Tibial nerve (tissue), 4 donors: ENCODE results near the gene DPP3.

Experiments
- EP300 ChIP-seq, 2 donors: sonication (generic); formaldehyde crosslinking; IDR thresholded peaks; one replicate each; pipeline ENCODE4 v1.6.1; 2017; ENCODE audit warnings: antibody characterized with exemption in 2 of 2, mild to moderate bottlenecking in 1 of 2
- POLR2A ChIP-seq, 2 donors: fragments of 450-650 bp; IDR thresholded peaks; one replicate each; pipeline ENCODE4 v1.6.1; 2017; ENCODE audit warnings: antibody characterized with exemption in 2 of 2, mild to moderate bottlenecking in 2 of 2, moderate library complexity in 2 of 2
- TF ChIP-seq, protein P1 (sequence below), 5 experiments: fragments of 200-600 bp in 3 of 5; fragments of 450-650 bp in 2 of 5; sonication (generic) in 3 of 5; IDR thresholded peaks; one replicate each; pipeline ENCODE4 v1.5.1; 2016 to 2019; ENCODE audit warnings: antibody characterized with exemption in 5 of 5, mild to moderate bottlenecking in 3 of 5, moderate library complexity in 2 of 5

DNA sequence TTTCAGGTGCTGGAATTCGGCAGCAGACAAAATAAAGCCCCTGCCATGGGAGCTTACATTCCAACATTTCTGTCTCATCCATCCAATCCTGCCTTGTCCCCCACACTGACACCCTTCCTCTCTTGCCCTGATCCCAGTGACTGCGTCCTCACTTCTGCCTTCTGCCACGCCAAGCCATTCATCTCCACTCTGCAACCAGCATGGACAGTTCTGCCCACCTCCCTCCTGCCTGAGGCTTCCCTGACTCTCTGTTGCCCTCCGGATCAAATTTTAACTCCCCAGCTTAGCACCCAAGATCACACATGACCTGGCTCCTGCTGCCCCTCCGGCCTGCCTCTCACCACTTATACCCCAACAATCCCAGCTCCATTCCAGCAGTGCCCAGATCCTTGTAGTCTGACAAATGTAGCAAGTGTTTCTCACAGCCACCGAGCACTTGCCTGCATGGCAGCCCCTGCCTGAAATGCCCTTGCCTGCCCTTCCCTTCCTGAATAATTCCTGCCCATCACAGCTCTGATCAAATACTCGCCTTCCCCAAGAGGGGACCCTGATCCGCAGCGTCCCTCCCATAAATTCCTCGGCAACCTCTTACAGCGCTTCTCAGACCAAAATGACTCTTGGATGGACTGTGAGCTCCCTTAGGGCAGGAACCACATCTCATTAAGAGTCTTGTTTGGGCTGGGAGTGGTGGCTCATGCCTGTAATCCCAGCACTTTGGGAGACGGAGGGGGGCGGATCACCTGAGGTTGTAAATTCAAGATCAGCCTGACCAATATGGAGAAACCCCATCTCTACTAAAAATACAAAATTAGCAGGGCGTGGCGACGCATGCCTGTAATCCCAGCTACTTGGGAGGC is 68.8 kb downstream of the DPP3 start:
- TF ChIP-seq POLR2A (IDR thresholded peaks at IDR 0.05) = no peak
- TF ChIP-seq, protein P1, sequence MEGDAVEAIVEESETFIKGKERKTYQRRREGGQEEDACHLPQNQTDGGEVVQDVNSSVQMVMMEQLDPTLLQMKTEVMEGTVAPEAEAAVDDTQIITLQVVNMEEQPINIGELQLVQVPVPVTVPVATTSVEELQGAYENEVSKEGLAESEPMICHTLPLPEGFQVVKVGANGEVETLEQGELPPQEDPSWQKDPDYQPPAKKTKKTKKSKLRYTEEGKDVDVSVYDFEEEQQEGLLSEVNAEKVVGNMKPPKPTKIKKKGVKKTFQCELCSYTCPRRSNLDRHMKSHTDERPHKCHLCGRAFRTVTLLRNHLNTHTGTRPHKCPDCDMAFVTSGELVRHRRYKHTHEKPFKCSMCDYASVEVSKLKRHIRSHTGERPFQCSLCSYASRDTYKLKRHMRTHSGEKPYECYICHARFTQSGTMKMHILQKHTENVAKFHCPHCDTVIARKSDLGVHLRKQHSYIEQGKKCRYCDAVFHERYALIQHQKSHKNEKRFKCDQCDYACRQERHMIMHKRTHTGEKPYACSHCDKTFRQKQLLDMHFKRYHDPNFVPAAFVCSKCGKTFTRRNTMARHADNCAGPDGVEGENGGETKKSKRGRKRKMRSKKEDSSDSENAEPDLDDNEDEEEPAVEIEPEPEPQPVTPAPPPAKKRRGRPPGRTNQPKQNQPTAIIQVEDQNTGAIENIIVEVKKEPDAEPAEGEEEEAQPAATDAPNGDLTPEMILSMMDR (IDR thresholded peaks at IDR 0.05) = no peak
- TF ChIP-seq EP300 (IDR thresholded peaks at IDR 0.05) = no peak
